Fibroblast of gingiva (primary cell): ENCODE data around the gene DOCK2.

Experiments used
- DNase-seq: peaks from one replicate; pipeline ENCODE4 v3.0.0-alpha.2; 2011; ENCODE audit warnings: low read depth

The DOCK2 gene

DNA sequence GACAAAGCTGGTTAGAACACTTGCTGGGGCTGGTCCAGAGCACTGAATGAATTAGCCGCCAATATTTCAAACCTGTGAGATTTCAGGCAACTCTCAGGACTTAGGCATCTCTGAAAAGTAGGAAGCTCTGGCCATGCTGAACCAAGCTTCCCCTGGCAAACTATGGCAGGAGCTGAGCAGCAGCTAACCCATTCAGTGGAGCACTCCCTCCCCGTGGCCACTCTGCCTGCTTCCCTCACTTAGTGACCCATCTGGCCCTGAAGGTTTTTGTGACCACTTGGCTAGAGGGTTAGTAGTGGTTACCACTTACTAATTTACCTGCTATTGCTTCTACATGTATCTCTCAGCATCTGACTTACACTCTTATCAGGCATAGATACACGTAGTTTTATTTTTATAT lies 494.2 kb downstream of the DOCK2 start:
- no peak for DNase-seq

DNA sequence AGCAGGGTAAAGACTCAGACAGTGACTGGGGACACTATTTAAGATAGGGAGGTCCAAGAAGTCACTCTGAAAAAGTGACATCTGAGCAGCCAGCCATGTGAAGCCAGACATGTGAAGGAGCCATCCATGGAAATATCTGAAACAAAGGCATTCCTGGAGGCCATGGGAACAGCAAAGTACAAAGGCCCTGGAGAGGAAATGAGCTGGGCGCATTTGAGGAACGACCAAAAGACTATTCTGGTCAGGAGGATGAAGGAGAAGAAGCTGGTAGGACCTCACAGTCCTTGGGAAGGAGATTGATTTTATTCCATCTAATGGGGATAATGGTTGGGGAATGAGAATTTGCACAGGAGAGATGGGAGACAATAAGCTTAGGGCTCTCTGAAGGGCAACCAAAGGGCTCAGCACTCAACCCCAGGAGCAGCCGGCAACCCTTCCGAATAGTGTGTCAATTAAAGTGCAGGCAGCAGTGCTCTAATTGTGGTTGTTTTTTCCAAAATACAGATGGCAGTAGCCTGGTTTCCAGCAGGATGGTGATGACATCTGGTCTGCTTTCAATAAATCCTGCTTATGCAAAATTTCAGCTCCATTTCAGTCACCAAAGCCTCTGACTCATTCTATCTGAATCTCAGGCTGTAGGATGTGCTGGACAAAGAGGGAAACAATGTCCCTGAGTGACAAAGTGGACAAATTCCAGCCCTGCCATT lies 495.3 kb downstream of the DOCK2 start:
- peak; percentile 81 for DNase-seq
